ENCODE data around the gene SMCR8.

SMCR8 gene

GRCh38 chr17:18277076-18277475 is 38.0 kb upstream of the SMCR8 start:
- Histone ChIP-seq H3K36me3 (peaks cover 42% of the 10 kb centered on the region), H3K4me1 (no peaks in the 10 kb centered on the region), H3K9me3 (no peaks in the 10 kb centered on the region), H3K27me3 (no peaks in the 10 kb centered on the region), H3K4me3 (ENCODE audit: low read depth, low read length) (no peak overlapping the region)
- TF ChIP-seq, protein P1, sequence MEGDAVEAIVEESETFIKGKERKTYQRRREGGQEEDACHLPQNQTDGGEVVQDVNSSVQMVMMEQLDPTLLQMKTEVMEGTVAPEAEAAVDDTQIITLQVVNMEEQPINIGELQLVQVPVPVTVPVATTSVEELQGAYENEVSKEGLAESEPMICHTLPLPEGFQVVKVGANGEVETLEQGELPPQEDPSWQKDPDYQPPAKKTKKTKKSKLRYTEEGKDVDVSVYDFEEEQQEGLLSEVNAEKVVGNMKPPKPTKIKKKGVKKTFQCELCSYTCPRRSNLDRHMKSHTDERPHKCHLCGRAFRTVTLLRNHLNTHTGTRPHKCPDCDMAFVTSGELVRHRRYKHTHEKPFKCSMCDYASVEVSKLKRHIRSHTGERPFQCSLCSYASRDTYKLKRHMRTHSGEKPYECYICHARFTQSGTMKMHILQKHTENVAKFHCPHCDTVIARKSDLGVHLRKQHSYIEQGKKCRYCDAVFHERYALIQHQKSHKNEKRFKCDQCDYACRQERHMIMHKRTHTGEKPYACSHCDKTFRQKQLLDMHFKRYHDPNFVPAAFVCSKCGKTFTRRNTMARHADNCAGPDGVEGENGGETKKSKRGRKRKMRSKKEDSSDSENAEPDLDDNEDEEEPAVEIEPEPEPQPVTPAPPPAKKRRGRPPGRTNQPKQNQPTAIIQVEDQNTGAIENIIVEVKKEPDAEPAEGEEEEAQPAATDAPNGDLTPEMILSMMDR (IDR thresholded peaks at IDR 0.05; ENCODE audit: low read depth, low read length), result no peak
- DNase-seq, result no peak

- H3K27me3 ChIP-seq, result no peaks in the 10 kb centered on the region
- TF ChIP-seq, protein P1 (IDR thresholded peaks at IDR 0.05; ENCODE audit: low read depth, low read length), result no peak
- H3K36me3 ChIP-seq, result peaks cover 49% of the 10 kb centered on the region
- no peak for DNase-seq
- no peak overlapping the region for H3K4me3 ChIP-seq (ENCODE audit: low read depth, low read length)
- H3K9me3 ChIP-seq, result no peaks in the 10 kb centered on the region
- H3K4me1 ChIP-seq, result no peaks in the 10 kb centered on the region
These were observed 36.2 kb upstream of the SMCR8 start for GRCh38 chr17:18278867-18279266.

DNA sequence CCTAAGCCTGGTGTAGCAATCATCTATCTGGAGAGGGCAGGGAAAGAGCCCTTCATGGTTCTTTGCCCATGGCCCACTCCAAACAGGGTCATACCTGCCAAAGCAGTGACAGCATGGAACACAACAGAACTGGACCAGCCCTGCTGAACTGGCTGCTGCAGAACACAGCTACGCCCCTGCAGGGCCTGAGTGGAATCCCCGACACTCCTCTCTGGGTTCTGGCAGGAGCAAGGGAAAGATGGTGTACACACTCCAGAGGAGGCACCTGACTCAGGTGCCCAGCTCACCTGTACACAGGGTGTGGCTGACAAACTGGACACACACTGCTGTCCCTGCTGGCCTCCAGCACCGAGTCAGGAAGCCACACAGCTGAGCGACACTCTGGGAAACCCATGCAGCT is 34.8 kb upstream of the SMCR8 start:
- H3K36me3 ChIP-seq, result peaks cover 49% of the 10 kb centered on the region
- TF ChIP-seq, protein P1 (IDR thresholded peaks at IDR 0.05; ENCODE audit: low read depth, low read length), result no peak
- no peaks in the 10 kb centered on the region for H3K9me3 ChIP-seq

GRCh38 chr17:18280766-18281371 is 34.2 kb upstream of the SMCR8 start:
- TF ChIP-seq, protein P1 (IDR thresholded peaks at IDR 0.05; ENCODE audit: low read depth, low read length), result no peak
- H3K36me3 ChIP-seq, result peaks cover 50% of the 10 kb centered on the region
- H3K4me1 ChIP-seq, result no peaks in the 10 kb centered on the region
- H3K27me3 ChIP-seq, result no peaks in the 10 kb centered on the region
- no peak for DNase-seq
- no peak overlapping the region for H3K4me3 ChIP-seq (ENCODE audit: low read depth, low read length)
- H3K9me3 ChIP-seq, result no peaks in the 10 kb centered on the region

More for the DNA sequence above, 34.8 kb upstream of the SMCR8 start:
- H3K4me3 ChIP-seq (ENCODE audit: low read depth, low read length), result no peak overlapping the region
- DNase-seq, result no peak
- H3K27me3 ChIP-seq, result no peaks in the 10 kb centered on the region
- no peaks in the 10 kb centered on the region for H3K4me1 ChIP-seq

DNA sequence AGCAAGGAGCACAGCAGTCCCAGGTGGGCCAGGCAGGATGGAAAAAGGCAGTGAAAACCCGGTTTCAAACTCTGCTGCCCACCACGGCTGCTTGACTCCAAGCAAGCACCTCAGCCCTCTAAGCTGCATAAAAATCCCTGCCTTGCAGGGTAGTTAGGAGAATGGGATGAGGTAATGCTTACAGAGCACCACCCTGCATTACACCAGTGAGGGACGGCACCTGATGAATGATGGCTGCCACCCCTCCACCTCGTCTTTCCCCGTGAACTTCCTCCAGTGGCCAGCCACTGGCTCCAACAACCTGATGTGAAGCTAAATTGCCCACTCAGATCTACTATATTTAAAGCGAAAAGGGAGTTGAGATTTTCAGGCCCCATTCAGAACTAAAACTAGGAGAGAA is 33.3 kb upstream of the SMCR8 start:
- DNase-seq, result no peak
- H3K9me3 ChIP-seq, result no peaks in the 10 kb centered on the region
- peaks cover 43% of the 10 kb centered on the region for H3K36me3 ChIP-seq

GRCh38 chr17:18285296-18285695 is 29.8 kb upstream of the SMCR8 start:
- TF ChIP-seq, protein P1 (IDR thresholded peaks at IDR 0.05; ENCODE audit: low read depth, low read length), result no peak
- Histone ChIP-seq H3K9me3 (no peaks in the 10 kb centered on the region), H3K4me1 (no peaks in the 10 kb centered on the region), H3K36me3 (peaks cover 42% of the 10 kb centered on the region), H3K4me3 (ENCODE audit: low read depth, low read length) (no peak overlapping the region), H3K27me3 (no peaks in the 10 kb centered on the region)
- no peak for DNase-seq

More for the DNA sequence above, 33.3 kb upstream of the SMCR8 start:
- no peaks in the 10 kb centered on the region for H3K27me3 ChIP-seq
- no peak overlapping the region for H3K4me3 ChIP-seq (ENCODE audit: low read depth, low read length)
- TF ChIP-seq, protein P1 (IDR thresholded peaks at IDR 0.05; ENCODE audit: low read depth, low read length), result no peak
- H3K4me1 ChIP-seq, result no peaks in the 10 kb centered on the region

Data from BE2C (cell line).